GM19351 (cell line): ENCODE data around the gene TLN1.

ENCODE experiments used
- ATAC-seq: cut with Tn5 transposase; IDR thresholded peaks from one replicate; pipeline ENCODE4 v1.9.1; 2021; ENCODE audit warnings: mild to moderate bottlenecking, moderate library complexity; ENCODE audit not compliant: unreplicated experiment

The TLN1 gene

GRCh38 chr9:35669331-35670145 lies 62.5 kb downstream of the TLN1 start:
- no peak for ATAC-seq

GRCh38 chr9:35667939-35668338 lies 64.1 kb downstream of the TLN1 start:
- ATAC-seq = no peak

GRCh38 chr9:35666549-35666948 lies 65.4 kb downstream of the TLN1 start:
- ATAC-seq = no peak

- no peak for ATAC-seq
These were observed 66.0 kb downstream of the TLN1 start for GRCh38 chr9:35666045-35666444.

GRCh38 chr9:35665471-35665818 lies 66.5 kb downstream of the TLN1 start:
- ATAC-seq = no peak

- peak; percentile 81 for ATAC-seq
These were observed 67.2 kb downstream of the TLN1 start, which contains the start of gene ARHGEF39 for GRCh38 chr9:35664531-35665470. TSS of gene ARHGEF39 (minus strand) at chr9:35665195. CDS start at chr9:35665169, 26 bp downstream.

- ATAC-seq = no peak
These were observed 69.6 kb downstream of the TLN1 start for GRCh38 chr9:35662437-35662836.

GRCh38 chr9:35661756-35662350 lies 70.1 kb downstream of the TLN1 start:
- ATAC-seq = no peak

GRCh38 chr9:35660966-35661415 lies 71.0 kb downstream of the TLN1 start:
- no peak for ATAC-seq

GRCh38 chr9:35659340-35659739 lies 72.7 kb downstream of the TLN1 start:
- ATAC-seq = no peak

GRCh38 chr9:35658968-35659220 lies 73.1 kb downstream of the TLN1 start:
- no peak for ATAC-seq

- ATAC-seq = peak; percentile 64
These were observed 73.6 kb downstream of the TLN1 start, which contains the start of gene CCDC107 for GRCh38 chr9:35658137-35658967. TSS of gene CCDC107 (plus strand) at chr9:35658292. CDS start at chr9:35658380, 88 bp downstream.

GRCh38 chr9:35657546-35658136 lies 74.4 kb downstream of the TLN1 start, which contains the start of gene RMRP:
TSS of gene RMRP (minus strand) at chr9:35658019.
- ATAC-seq = peak; percentile 82

GRCh38 chr9:35656831-35657545 lies 75.0 kb downstream of the TLN1 start:
- no peak for ATAC-seq

- ATAC-seq = no peak
These were observed 75.6 kb downstream of the TLN1 start for GRCh38 chr9:35656348-35656747.

GRCh38 chr9:35653611-35654010 lies 78.4 kb downstream of the TLN1 start:
- no peak for ATAC-seq

GRCh38 chr9:35652829-35653209 lies 79.2 kb downstream of the TLN1 start:
- no peak for ATAC-seq

GRCh38 chr9:35651956-35652828 lies 79.8 kb downstream of the TLN1 start:
- ATAC-seq = no peak
